WERI-Rb-1 (cell line): ENCODE data around the gene PML.

Source experiments
- DNase-seq: peaks from one replicate; pipeline ENCODE4 v3.0.0-alpha.2; 2020
- H3K27ac ChIP-seq: fragments of 250-450 bp; sonication (Bioruptor Pico); 2 replicates; pipeline ENCODE4 v1.5.1; 2020; ENCODE audit warnings: mild to moderate bottlenecking, moderate library complexity
- H3K27me3 ChIP-seq: fragments of 250-450 bp; sonication (Bioruptor Pico); 2 replicates; pipeline ENCODE4 v1.5.1; 2021; ENCODE audit warnings: mild to moderate bottlenecking, low read depth, moderate library complexity; ENCODE audit not compliant: insufficient read depth, severe bottlenecking
- H3K36me3 ChIP-seq: fragments of 250-450 bp; sonication (Bioruptor Pico); 2 replicates; pipeline ENCODE4 v1.5.1; 2020; ENCODE audit warnings: mild to moderate bottlenecking, moderate library complexity
- H3K4me3 ChIP-seq: 2 replicates; pipeline ENCODE4 v1.5.1; 2011; ENCODE audit warnings: low read depth, mild to moderate bottlenecking, control low read depth, low read length
- H3K9me3 ChIP-seq: fragments of 250-450 bp; sonication (Bioruptor Pico); 2 replicates; pipeline ENCODE4 v1.5.1; 2021; ENCODE audit warnings: mild to moderate bottlenecking, moderate library complexity; ENCODE audit not compliant: severe bottlenecking
- CTCF ChIP-seq: IDR thresholded peaks from 2 replicates; pipeline ENCODE4 v1.5.1; 2011; ENCODE audit warnings: low read depth, mild to moderate bottlenecking, control low read depth, inconsistent platforms, low read length

PML gene

GRCh38 chr15:74043425-74044266 is 49.1 kb downstream of the PML start:
- DNase-seq, result no peak
- H3K27ac ChIP-seq, result no peak overlapping the region
- no peaks in the 10 kb centered on the region; the same call in 1 of the 2 replicates for H3K36me3 ChIP-seq
- no peak overlapping the region for H3K4me3 ChIP-seq
- H3K27me3 ChIP-seq, result no peaks in the 10 kb centered on the region
- no peaks in the 10 kb centered on the region for H3K9me3 ChIP-seq
- no peak for TF ChIP-seq CTCF

GRCh38 chr15:74044267-74045110 is 50.0 kb downstream of the PML start:
- Histone ChIP-seq H3K36me3 (no peaks in the 10 kb centered on the region; the same call in 1 of the 2 replicates), H3K27ac (no peak overlapping the region), H3K4me3 (no peak overlapping the region), H3K27me3 (no peaks in the 10 kb centered on the region), H3K9me3 (no peaks in the 10 kb centered on the region)
- no peak for DNase-seq
- TF ChIP-seq CTCF, result no peak

GRCh38 chr15:74045184-74045583 is 50.7 kb downstream of the PML start:
- no peak for TF ChIP-seq CTCF
- Histone ChIP-seq H3K9me3 (no peaks in the 10 kb centered on the region), H3K27me3 (no peaks in the 10 kb centered on the region), H3K36me3 (no peaks in the 10 kb centered on the region; the same call in 1 of the 2 replicates), H3K4me3 (no peak overlapping the region), H3K27ac (no peak overlapping the region)
- no peak for DNase-seq

- Histone ChIP-seq H3K27me3 (no peaks in the 10 kb centered on the region), H3K9me3 (no peaks in the 10 kb centered on the region), H3K27ac (no peak overlapping the region), H3K36me3 (no peaks in the 10 kb centered on the region; the same call in 1 of the 2 replicates), H3K4me3 (no peak overlapping the region)
- TF ChIP-seq CTCF, result no peak
- DNase-seq, result no peak
Observed at GRCh38 chr15:74045636-74046274, 51.2 kb downstream of the PML start.

GRCh38 chr15:74046275-74046674 is 51.8 kb downstream of the PML start:
- H3K9me3 ChIP-seq, result no peaks in the 10 kb centered on the region
- H3K27ac ChIP-seq, result no peak overlapping the region
- H3K4me3 ChIP-seq, result no peak overlapping the region
- DNase-seq, result no peak
- no peaks in the 10 kb centered on the region for H3K27me3 ChIP-seq
- no peaks in the 10 kb centered on the region; the same call in 1 of the 2 replicates for H3K36me3 ChIP-seq
- TF ChIP-seq CTCF, result no peak
